Vagina (tissue), 2 donors: Measurements from ENCODE around the gene DAPK2.

Source experiments
- CTCF ChIP-seq, 3 experiments: fragments of 450-650 bp in 2 of 3; fragments of 200-600 bp in 1 of 3; sonication (generic) in 1 of 3; IDR thresholded peaks; one replicate each; pipeline ENCODE4 v1.5.1; 2017 to 2019; ENCODE audit warnings: antibody characterized with exemption in 3 of 3, mild to moderate bottlenecking in 2 of 3, moderate library complexity in 2 of 3
- POLR2A ChIP-seq, 2 donors: fragments of 450-650 bp; IDR thresholded peaks; one replicate each; pipeline ENCODE4 v1.6.1; 2017; ENCODE audit warnings: antibody characterized with exemption in 2 of 2, mild to moderate bottlenecking in 2 of 2, moderate library complexity in 2 of 2
- POLR2AphosphoS5 ChIP-seq, 2 donors: sonication (generic); formaldehyde crosslinking; IDR thresholded peaks; one replicate each; pipeline ENCODE4 v1.9.0; 2017; ENCODE audit warnings: antibody characterized with exemption in 2 of 2, mild to moderate bottlenecking in 2 of 2, low read depth in 1 of 2; ENCODE audit not compliant: insufficient read depth in 1 of 2

GRCh38 chr15:64010719-64011118 lies 35.6 kb downstream of the DAPK2 start:
- no peak for TF ChIP-seq CTCF (IDR thresholded peaks at IDR 0.05)
- TF ChIP-seq POLR2A (IDR thresholded peaks at IDR 0.05), result no peak
- TF ChIP-seq POLR2AphosphoS5 (IDR thresholded peaks at IDR 0.05; ENCODE audit: insufficient read depth in 1 of 2, low read depth in 1 of 2), result peak in 1 of 2 donors; percentile 24
